Measurements from ENCODE around the gene MYO10. TPM values are rescaled to one million over a fixed set of nuclear protein-coding genes. Genes with fewer than 3 reads are reported as not detected.

MYO10 gene
- total and polyA plus RNA-seq, 2 of the 8 experiments (the other 6 are each of a cell fraction or from before 2014, with no cell fraction given): 21.5 to 107 TPM

DNA sequence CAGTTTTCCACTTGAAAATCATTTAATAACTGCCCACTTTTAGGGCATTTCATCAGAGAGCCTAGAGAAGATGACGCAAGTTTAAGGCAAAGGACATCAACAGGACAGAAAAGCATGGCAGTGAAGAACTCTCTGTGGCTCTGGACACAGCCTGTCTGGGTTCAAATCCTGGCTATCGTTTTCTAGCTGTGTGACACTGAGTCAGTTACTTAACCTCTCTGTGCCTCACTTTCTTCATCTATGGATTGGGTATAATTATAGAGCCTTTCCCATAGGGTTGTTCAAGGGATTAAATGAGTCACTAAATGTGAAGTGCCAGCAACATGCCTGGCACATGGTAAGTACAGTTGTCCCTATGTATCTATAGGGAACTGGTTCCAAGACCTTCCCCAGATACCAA is 6.7 kb downstream of the MYO10 start (continued):
- TF ChIP-seq, protein P1, sequence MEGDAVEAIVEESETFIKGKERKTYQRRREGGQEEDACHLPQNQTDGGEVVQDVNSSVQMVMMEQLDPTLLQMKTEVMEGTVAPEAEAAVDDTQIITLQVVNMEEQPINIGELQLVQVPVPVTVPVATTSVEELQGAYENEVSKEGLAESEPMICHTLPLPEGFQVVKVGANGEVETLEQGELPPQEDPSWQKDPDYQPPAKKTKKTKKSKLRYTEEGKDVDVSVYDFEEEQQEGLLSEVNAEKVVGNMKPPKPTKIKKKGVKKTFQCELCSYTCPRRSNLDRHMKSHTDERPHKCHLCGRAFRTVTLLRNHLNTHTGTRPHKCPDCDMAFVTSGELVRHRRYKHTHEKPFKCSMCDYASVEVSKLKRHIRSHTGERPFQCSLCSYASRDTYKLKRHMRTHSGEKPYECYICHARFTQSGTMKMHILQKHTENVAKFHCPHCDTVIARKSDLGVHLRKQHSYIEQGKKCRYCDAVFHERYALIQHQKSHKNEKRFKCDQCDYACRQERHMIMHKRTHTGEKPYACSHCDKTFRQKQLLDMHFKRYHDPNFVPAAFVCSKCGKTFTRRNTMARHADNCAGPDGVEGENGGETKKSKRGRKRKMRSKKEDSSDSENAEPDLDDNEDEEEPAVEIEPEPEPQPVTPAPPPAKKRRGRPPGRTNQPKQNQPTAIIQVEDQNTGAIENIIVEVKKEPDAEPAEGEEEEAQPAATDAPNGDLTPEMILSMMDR (IDR thresholded peaks at IDR 0.05; ENCODE audit: control extremely low read depth in 1 of 3, insufficient read depth in 1 of 3, low read depth in 1 of 3, low read length in 3 of 3): no peak
- TF ChIP-seq HDAC6 (IDR thresholded peaks at IDR 0.05; ENCODE audit: low read depth, low read length): no peak
- TF ChIP-seq, protein P2, sequence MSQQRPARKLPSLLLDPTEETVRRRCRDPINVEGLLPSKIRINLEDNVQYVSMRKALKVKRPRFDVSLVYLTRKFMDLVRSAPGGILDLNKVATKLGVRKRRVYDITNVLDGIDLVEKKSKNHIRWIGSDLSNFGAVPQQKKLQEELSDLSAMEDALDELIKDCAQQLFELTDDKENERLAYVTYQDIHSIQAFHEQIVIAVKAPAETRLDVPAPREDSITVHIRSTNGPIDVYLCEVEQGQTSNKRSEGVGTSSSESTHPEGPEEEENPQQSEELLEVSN (IDR thresholded peaks at IDR 0.05): no peak
- TF ChIP-seq CEBPB (IDR thresholded peaks at IDR 0.05; ENCODE audit: low read depth, low read length): no peak
- no peak for TF ChIP-seq NRF1 (IDR thresholded peaks at IDR 0.05; ENCODE audit: low read depth, low read length)
- TF ChIP-seq BCL11A (IDR thresholded peaks at IDR 0.05; ENCODE audit: low read depth in 2 of 2, low read length in 2 of 2): no peak
- no peak for TF ChIP-seq GABPA (IDR thresholded peaks at IDR 0.05; ENCODE audit: borderline replicate concordance, insufficient read depth, low read length)
